Left renal pelvis (tissue), 4 donors: ENCODE results near the gene WNT9A. TPM values are rescaled to one million over a fixed set of nuclear protein-coding genes. Genes with fewer than 3 reads are reported as not detected.

ENCODE experiments used
- DNase-seq, 4 donors: peaks; one replicate each; pipeline ENCODE4 v3.0.0-alpha.2; 2013; ENCODE audit warnings: low read depth in 4 of 4, low spot score in 3 of 4
- polyA plus RNA-seq, 4 donors: library from polyadenylated mRNA; unstranded; fragments of 120-200 nt; gene quantifications; one replicate each; pipeline ENCODE4 v1.2.1, GENCODE V29; 2013; ENCODE audit not compliant: insufficient read length in 4 of 4

The WNT9A gene
- polyA plus RNA-seq, 4 donors: 1.1 to 9.3 (median 1.8) TPM

- no peak for DNase-seq
Measured at GRCh38 chr1:227926216-227926791, 21.4 kb downstream of the WNT9A start.

GRCh38 chr1:227925582-227926198 is 22.0 kb downstream of the WNT9A start:
- DNase-seq: no peak

- no peak for DNase-seq
Measured at GRCh38 chr1:227924833-227925574, 22.7 kb downstream of the WNT9A start.

DNA sequence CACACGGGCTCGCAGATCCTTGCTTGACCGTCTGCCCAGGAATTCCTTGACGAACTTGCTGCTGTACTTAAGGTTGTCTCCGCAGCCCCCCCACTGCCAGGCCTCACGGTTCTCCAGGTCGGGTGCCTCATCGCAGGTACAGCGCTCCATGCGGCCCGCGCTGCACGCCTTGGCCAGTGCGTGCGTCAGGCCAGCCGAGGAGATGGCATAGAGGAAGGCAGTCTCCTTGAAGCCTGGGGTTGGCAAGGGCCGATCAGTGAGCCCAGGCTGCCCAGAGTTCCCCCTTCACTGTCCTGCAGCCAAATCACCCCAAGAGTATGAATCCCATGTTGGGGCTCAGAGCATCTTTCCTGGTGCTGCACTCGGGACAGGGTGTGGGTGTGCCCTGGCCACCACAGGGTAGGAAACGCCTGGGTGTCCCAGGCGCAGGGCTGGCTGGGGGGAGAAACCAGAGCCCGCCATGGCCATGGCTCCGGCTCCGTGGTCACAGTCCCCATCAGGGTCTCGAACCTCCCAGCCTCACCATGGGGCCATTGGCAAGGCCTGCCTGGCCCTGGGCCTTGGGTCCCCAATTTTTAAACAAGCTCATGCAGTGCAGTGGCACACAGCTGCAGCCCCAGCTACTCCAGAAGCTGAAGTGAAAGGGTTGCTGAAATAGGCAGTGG is 23.4 kb downstream of the WNT9A start:
- no peak for DNase-seq

DNA sequence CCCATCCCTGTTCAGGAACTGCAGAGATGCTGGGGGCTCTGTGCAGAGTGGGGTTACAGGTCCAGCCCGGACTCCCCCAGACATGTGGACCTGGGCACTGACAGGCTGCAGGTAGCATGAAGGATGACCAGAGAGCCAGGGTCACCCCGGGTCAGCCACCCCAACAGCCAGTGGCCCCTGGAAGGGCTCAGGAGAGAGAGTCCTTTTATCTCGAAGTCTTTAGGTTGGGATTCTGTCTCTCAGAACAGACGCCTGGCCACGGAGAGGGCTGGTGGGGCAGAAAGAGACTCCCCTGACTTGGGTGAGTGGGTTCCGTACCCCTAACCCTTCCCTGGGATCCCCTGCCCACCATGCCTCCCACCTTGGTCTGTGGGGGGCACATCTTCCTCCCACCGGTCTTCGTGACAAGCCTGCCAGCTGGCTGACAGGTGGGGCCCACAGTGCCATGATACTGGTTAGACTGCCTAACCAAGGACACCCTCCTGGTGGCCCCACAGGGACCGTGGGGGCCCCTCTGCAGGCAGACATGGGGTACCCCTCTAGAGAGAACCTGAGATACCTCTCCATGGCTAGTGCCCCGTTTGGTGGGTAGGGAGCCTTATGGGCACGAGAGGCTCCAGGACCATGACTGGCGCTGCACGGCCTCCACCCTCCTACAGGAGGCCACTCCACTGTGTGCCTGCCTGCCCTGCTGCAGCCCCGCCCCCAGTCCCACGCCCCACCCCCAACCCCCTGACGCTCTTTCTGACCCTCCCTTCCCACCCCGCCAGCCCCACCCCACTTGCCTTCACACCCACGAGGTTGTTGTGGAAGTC is 24.2 kb downstream of the WNT9A start:
- DNase-seq: no peak

DNA sequence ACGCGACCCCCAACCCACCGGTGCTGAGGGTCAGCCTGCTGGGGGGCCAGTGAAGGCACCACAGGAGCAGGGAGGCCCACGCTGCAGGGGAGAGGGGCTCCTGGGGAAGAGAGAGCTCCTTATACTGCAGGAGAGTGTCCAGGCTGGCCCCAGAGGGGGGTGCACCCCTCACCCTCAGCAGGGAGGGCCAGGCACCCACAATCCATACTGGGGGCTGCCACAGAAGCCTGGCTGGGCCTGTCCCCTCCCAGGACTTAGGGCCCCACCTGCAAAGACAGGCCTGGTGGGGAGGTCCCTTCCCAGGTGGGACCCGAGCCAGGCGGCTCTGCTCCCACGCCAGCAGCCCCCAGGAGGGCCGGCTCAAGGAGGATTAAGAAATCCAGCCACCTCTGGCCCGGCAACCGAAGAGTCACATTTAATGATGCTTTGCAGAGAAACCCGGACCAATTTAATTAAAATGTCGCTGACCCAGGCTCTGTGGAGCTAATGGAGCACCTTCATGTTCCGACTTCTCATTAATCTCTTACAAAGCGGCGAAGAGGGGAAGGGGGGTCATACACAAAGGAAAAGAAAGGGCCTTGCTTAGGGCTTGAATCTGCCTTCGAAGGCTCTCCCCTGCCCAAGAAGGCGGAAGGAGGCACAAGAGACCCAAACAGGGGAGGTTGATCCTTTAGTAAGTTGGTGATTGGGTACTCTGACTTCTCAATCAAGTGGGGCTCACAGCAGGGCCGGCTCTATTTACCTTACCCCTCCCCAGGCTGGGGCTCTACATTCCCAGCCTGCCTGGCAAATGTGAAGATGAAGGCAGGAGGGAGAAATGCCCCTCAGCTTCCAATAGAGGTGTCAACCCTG is 25.0 kb downstream of the WNT9A start:
- no peak for DNase-seq

DNA sequence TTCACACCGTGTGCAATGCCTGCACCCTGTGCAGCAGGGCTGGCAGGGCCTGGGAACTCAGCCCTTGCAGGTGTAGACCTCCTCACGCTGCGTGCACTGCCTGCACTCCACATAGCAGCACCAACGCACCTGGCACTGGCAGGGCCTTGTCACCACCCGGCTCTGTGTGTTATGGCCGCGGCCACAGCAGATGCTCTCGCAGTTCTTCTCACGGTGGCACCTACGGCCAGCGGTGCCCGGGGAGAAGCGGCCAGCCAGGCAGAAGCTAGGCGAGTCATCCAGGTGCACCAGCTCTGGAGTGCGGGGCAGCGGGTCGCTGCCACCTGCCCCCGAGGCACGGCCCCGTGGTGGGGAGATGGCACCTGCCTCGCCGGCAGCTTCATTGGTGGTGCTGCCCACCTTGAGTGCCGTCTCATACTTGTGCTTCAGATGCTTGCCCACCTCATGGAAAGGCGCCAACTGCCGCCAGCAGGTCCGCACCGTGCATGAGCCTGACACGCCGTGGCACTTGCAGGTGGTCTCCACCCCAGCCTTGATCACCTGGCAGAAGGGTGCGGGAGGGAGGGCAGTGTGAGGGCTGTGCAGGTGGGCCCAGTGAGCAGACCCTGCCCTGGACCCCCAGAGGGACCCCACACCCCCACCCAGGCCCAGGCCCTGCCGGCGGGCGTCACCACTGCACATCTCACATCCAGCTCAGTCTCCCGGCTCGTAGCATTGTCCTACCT is 26.1 kb downstream of the WNT9A start:
- DNase-seq: no peak

GRCh38 chr1:227920896-227921295 is 26.8 kb downstream of the WNT9A start:
- no peak for DNase-seq

DNA sequence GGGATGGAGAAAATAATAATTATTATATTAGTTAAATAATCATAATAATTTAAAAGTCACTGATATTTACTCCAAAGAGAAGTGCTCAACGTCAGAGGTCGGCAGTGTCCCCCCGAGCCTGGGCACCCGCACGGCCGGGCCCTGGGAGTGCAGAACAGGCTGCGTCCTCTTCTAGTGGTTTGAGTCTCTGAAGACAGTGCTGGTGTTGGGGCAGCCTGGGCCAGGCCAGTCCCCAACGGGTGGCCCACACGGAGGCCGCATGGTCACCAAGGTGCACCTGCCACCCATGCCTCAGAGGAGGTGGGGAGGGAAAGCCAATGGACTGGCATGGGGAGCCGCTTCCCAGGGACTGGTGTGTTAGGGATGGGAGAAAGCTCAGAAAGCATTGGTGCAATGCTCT is 27.3 kb downstream of the WNT9A start:
- DNase-seq: no peak

DNA sequence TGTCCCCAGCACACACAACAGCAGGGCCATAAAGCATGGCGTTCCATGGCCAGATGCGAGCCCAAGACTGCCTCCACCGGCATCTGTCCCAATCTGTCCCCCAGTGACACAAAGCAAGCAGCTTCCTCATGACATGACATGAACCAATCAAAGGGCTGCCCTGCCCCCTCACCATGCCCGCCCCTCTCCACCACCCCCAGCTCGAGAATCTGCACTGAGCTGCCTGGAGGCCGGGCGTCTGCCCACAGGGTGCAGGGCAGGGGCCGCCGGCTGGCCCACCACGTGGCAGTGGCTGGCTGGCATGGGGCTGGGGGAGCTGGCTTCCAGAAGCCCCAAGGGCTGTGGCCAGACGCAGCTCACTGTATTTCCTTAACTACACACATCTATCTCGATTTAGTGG is 27.8 kb downstream of the WNT9A start:
- no peak for DNase-seq

DNA sequence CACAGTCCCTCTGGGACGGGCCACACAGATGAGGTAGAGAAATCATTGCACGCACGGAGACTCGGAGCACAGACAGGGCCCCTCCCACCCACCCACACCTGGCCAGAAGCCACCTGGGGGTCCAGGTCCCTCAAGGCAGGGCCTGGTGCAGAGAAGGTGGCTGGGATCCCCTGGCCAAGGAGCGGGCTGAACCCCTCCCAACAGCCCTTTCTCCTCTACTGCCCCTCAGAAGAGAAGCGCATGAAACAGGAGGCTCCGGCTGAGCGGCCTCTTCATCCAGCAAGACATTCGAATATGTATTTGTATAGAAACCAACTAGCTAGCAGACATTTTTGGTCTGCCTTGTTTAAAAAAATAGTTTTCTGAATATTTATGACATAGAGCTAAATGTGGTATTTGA is 29.0 kb downstream of the WNT9A start:
- no peak for DNase-seq

GRCh38 chr1:227918083-227918700 is 29.5 kb downstream of the WNT9A start:
- no peak for DNase-seq

DNA sequence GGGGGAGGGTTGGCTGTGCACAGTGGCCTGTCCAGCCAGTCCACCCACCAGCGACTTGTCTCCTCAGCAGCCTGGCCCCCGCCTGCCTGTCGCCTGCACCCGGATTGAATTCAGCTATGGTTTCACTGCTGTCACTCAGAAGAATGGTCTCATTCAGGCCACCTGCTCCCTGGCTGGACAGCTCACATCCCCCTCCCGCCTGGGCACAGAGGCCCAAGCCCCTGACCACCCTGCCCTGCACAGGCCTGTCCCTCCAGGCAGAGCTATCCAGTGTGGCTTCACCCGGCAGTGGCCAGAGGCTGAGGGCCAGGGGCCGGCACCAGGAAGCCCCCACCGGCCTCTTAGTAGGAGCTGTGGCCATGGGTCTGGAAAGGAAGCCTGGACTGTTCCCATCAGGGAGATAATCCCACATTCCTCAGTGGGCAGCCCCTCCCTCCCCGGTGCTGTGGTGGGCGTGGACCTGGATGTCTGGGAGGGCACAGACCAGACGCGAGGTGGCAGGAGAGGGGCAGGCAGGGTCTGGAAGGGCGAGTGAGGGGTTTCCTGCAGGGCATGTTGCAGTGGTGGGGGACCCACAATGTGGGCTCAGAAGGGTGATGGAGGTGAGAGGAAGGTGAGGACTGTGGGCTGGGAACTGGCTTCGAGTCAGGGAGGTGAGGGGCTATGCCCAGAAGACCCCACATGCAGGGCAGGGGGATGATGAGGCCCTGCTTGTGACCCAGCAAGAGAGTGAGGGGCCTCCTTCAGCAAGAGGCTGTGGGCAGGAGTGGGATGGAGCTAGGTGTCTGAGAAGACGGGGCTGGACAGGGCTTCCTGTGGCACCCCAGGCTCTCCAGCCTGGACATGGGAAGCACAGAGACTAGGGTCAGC is 30.4 kb downstream of the WNT9A start:
- DNase-seq: no peak

- no peak for DNase-seq
Measured at GRCh38 chr1:227916655-227917054, 31.1 kb downstream of the WNT9A start.

DNA sequence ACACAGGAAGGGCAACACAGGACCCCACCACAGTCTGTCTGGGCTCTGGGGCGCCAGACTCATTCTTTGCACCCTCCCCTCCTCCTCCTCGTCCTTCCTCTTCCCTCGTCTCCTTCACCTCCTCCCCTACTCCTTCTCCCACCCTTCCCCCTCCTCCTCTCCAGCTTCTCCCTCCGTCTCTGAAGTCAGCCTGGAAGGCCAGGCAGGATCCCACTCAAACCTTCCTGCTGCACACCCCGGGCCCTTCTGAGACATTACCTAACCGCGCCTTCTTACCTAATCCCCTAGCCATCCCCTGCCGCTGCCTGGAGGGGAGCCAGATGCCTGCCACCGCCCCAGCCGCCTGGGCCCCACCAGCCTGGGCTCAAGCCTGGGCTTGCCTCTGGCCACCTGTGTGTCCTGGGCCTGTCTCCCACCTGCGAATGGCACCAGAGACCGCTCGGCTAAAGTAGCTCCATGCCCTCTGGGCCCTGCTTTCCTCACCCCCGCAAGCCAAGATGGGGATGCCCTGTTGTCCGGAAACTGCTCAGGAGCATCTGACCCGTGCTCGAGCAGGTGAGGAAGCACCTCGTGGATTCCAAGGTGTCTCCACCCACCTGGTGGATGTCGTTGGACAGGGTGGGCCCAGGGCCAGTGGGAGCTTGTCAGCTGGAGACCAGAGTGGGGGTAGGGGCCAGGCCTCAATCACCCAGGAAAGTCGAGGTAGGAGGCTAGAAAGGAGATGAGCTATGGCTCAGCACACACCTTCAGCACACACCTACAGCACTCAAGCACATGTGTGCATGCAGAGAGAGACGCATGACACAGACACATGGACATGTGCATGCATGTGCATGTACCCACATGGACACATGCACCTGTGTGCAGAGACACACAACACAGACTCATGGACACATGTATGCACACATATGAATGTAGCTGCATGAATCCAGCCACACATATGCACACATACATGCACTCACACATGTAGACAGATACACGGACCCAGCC is 31.9 kb downstream of the WNT9A start:
- no peak for DNase-seq

DNA sequence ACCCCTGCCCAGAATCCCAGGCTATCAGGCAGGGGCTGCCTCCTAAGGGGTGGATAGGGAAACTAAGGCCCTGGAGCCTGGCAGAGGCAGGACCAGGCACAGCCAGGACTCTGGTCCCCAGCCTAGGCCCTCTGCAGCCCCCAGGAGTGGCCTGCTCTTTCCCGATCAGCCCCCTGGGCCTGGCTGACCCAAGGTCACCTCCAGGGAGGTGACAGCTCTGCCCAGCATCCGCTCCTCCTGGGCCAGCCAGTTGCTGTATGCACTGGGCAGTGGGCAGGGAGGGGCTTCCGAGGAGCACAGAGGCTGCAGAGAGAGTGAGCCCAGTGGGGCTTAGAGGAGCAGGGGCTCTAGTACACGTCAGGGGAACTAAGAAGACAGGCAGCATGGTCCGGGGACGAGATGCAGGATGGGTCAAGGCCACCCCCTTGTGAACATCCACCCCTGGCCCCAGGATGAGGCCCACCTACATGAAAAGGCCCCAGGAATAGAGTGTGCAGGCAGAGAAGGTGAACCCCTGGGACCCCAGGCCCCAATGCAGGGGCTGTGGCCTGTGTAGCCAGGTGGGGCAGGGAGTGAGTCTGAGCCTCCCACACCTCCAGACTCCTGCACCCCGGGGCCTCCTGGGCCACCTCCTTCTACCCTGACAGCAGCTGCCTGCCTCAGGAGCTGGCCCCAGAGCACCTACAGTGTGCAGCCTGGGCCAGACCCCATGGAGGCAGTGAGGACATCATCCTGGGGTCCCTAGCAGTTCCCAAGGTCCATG is 32.8 kb downstream of the WNT9A start:
- DNase-seq: no peak
